Left colon (tissue), 2 donors: Measurements from ENCODE around the gene AIRE. TPM values are rescaled to one million over a fixed set of nuclear protein-coding genes. Genes with fewer than 3 reads are reported as not detected.
"Not testable (repeated sequence)": the region's sequence is repeated elsewhere in the genome, so short reads cannot be mapped to it uniquely, and the experiment has no call there.

Experiments used
- ATAC-seq: fragments of 200-7000 bp; cut with Tn5 transposase; one replicate; pipeline ENCODE4 v1.9.1; 2020; ENCODE audit warnings: mild to moderate bottlenecking, moderate library complexity
- DNase-seq, 2 donors: peaks; one replicate each; pipeline ENCODE4 v3.0.0-alpha.2; 2020
- intact Hi-C, 2 donors: fragments of 100-400 bp; cut with DNase I in 1 of 2; cut with micrococcal nuclease in 1 of 2; formaldehyde crosslinking; loops; one replicate each; pipeline versions ENCODE4 v1.11.2 to v1.14.0; 2022; cut with DNase I, micrococcal nuclease
- total RNA-seq, 2 donors: library from RNA; stranded (reverse); fragmentation: NEBNext Ultra II Directional; extraction: Animal tissue kit (Norgen Biotek cat#: 25700); gene quantifications; one replicate each; pipeline ENCODE4 v1.2.1, GENCODE V29; 2021
- donor health status: DM: no; HTN: no; CAD: no.
- donor health status: DM: yes; HTN: yes; CAD: no.

The AIRE gene
- total RNA-seq, 2 donors from 2014 or later: 0.18 to 0.20 TPM

GRCh38 chr21:44263221-44263760, 22.4 kb upstream of the AIRE start:
- intact Hi-C loops: no loop called here
- DNase-seq: no peak

GRCh38 chr21:44263768-44264167, 21.9 kb upstream of the AIRE start:
- no peak for ATAC-seq
- intact Hi-C loops: no loop called here
- DNase-seq: no peak

More at GRCh38 chr21:44263221-44263760, 22.4 kb upstream of the AIRE start:
- no peak for ATAC-seq

- intact Hi-C loops: no loop called here
- DNase-seq (no peak), ATAC-seq (no peak)
Observed at GRCh38 chr21:44265734-44266270, 19.9 kb upstream of the AIRE start.

GRCh38 chr21:44267655-44268142, 18.0 kb upstream of the AIRE start:
- DNase-seq: peak in 1 of 2 donors; percentile 31
- intact Hi-C loops: no loop called here
- no peak for ATAC-seq

- intact Hi-C loops: no loop called here
- no peak for ATAC-seq
Observed at GRCh38 chr21:44269090-44269489, 16.6 kb upstream of the AIRE start.

GRCh38 chr21:44271558-44272283, 14.0 kb upstream of the AIRE start:
- intact Hi-C loops: no loop called here
- ATAC-seq: no peak
- no peak for DNase-seq

More at GRCh38 chr21:44269090-44269489, 16.6 kb upstream of the AIRE start:
- no peak for DNase-seq

GRCh38 chr21:44272284-44272858, 13.3 kb upstream of the AIRE start:
- intact Hi-C loops: no loop called here

GRCh38 chr21:44273046-44273445, 12.6 kb upstream of the AIRE start:
- no peak for DNase-seq
- intact Hi-C loops: no loop called here
- ATAC-seq: no peak

More at GRCh38 chr21:44272284-44272858, 13.3 kb upstream of the AIRE start:
- no peak for ATAC-seq
- DNase-seq: no peak

- no peak for DNase-seq
- ATAC-seq: peak; percentile 71
- intact Hi-C loops: no loop called here
Observed at GRCh38 chr21:44275041-44275440, 10.6 kb upstream of the AIRE start.

- intact Hi-C loops: no loop called here
Observed at GRCh38 chr21:44279354-44280260, 6.1 kb upstream of the AIRE start.

GRCh38 chr21:44281801-44282200, 3.9 kb upstream of the AIRE start:
- DNase-seq (no peak), ATAC-seq (no peak)
- intact Hi-C loops: no loop called here

More at GRCh38 chr21:44279354-44280260, 6.1 kb upstream of the AIRE start:
- DNase-seq (no peak), ATAC-seq (no peak)

GRCh38 chr21:44282370-44282769, 3.3 kb upstream of the AIRE start:
- ATAC-seq: no peak
- intact Hi-C loops: no loop called here
- no peak for DNase-seq

GRCh38 chr21:44283211-44283785, 2.4 kb upstream of the AIRE start:
- DNase-seq, ATAC-seq, intact Hi-C loops: not testable (repeated sequence)

GRCh38 chr21:44283948-44284347, 1.7 kb upstream of the AIRE start:
- ATAC-seq (no peak), DNase-seq (no peak)
- intact Hi-C loops: no loop called here

GRCh38 chr21:44286086-44286715, 525 bp downstream of the AIRE start:
- ATAC-seq (no peak), DNase-seq (peak in 1 of 2 donors; percentile 20)
- intact Hi-C loops: no loop called here

- intact Hi-C loops: no loop called here
- ATAC-seq (no peak), DNase-seq (peak in 1 of 2 donors; percentile 13)
Observed at GRCh38 chr21:44286716-44287632, 1.3 kb downstream of the AIRE start.
